OCI-LY7 (cell line): ENCODE results near the gene STIM2. TPM values are rescaled to one million over a fixed set of nuclear protein-coding genes. Genes with fewer than 3 reads are reported as not detected.

Source experiments
- BruUV-seq: library from RNA; stranded (reverse); fragments of 400-500 nt; replicated peaks from 2 replicates; lab custom pipeline; 2021; lab: Mats Ljungman, UMichigan
- CTCF ChIA-PET: fragments of 300-600 bp; sonication (Branson Sonifier 250); formaldehyde crosslinking; loops from one replicate; lab custom pipeline; 2022; ENCODE audit warnings: antibody characterized with exemption; ENCODE audit not compliant: unreplicated experiment; lab: Charles Lee
- POLR2A ChIA-PET: fragments of 300-600 bp; sonication (Branson Sonifier 250); formaldehyde crosslinking; loops from one replicate; lab custom pipeline; 2022; ENCODE audit warnings: antibody characterized with exemption; lab: Charles Lee
- DNase-seq: peaks from one replicate; pipeline ENCODE4 v3.0.0-alpha.2; 2015; ENCODE audit warnings: low spot score
- H2AFZ ChIP-seq: fragments of 200-600 bp; sonication (generic), shearing (Covaris generic); 2 replicates; pipeline ENCODE4 v1.6.1; 2014; ENCODE audit warnings: mild to moderate bottlenecking, antibody characterized with exemption, low read length, moderate library complexity
- H3K27ac ChIP-seq: fragments of 200-600 bp; sonication (generic); 2 replicates; pipeline ENCODE4 v1.5.1; 2014; ENCODE audit warnings: mixed run types, low read depth, mild to moderate bottlenecking, moderate library complexity, low read length, inconsistent platforms; ENCODE audit not compliant: poor library complexity, severe bottlenecking
- H3K36me3 ChIP-seq: fragments of 200-600 bp; sonication (generic); 2 replicates; pipeline ENCODE4 v1.6.1; 2014; ENCODE audit warnings: mild to moderate bottlenecking, antibody characterized with exemption, low read length, moderate library complexity, mixed read lengths; ENCODE audit not compliant: insufficient read depth
- H3K4me1 ChIP-seq: fragments of 200-600 bp; sonication (generic); 2 replicates; pipeline ENCODE4 v1.5.1; 2014; ENCODE audit warnings: mild to moderate bottlenecking, low read length; ENCODE audit not compliant: insufficient read depth, poor library complexity, severe bottlenecking
- H3K4me2 ChIP-seq: fragments of 200-600 bp; sonication (generic); 2 replicates; pipeline ENCODE4 v1.6.1; 2014; ENCODE audit warnings: mild to moderate bottlenecking, low read length
- H3K4me3 ChIP-seq: fragments of 200-600 bp; sonication (generic); 2 replicates; pipeline ENCODE4 v1.5.1; 2014; ENCODE audit warnings: mild to moderate bottlenecking, low read depth, low read length; ENCODE audit not compliant: poor library complexity, severe bottlenecking
- H3K79me2 ChIP-seq: fragments of 200-600 bp; sonication (generic); 2 replicates; pipeline ENCODE4 v1.6.1; 2016; ENCODE audit warnings: low read depth, mild to moderate bottlenecking, low read length, moderate library complexity, mixed read lengths; ENCODE audit not compliant: insufficient read depth
- H3K9me2 ChIP-seq: fragments of 200-600 bp; sonication (generic); 2 replicates; pipeline ENCODE4 v1.6.1; 2016; ENCODE audit warnings: mild to moderate bottlenecking, low read length, mixed read lengths; ENCODE audit not compliant: insufficient read depth
- H3K9me3 ChIP-seq: fragments of 200-600 bp; sonication (generic); 2 replicates; pipeline ENCODE4 v1.6.1; 2014; ENCODE audit warnings: mild to moderate bottlenecking, mixed run types, low read length, mixed read lengths
- H4K20me1 ChIP-seq: fragments of 200-600 bp; sonication (generic); 2 replicates; pipeline ENCODE4 v1.6.1; 2014; ENCODE audit warnings: mild to moderate bottlenecking, antibody characterized with exemption, low read length, moderate library complexity, mixed read lengths; ENCODE audit not compliant: insufficient read depth
- EZH2phosphoT487 ChIP-seq: fragments of 200-600 bp; sonication (generic); IDR thresholded peaks from 2 replicates; pipeline ENCODE4 v1.6.1; 2018; ENCODE audit warnings: low read depth, borderline replicate concordance, mild to moderate bottlenecking, mixed run types, antibody characterized with exemption, low read length, moderate library complexity, mixed read lengths
- intact Hi-C: fragments of 100-400 bp; cut with micrococcal nuclease; formaldehyde crosslinking; loops from one replicate; pipeline ENCODE4 v1.10.0; 2022; ENCODE audit not compliant: unreplicated experiment
- total RNA-seq, 2 experiments: library from RNA; depleted of rRNA in 1 of 2; stranded (reverse); fragments of >200 nt in 1 of 2; shearing (Covaris generic) in 1 of 2; gene quantifications; 2 replicates each; pipeline ENCODE4 v1.2.3, GENCODE V29; 2014 to 2022
- TF ChIP-seq, protein P1 (sequence below): fragments of 200-600 bp; sonication (generic); conservative IDR thresholded peaks from 2 replicates; pipeline ENCODE4 v1.5.1; 2014; ENCODE audit warnings: mild to moderate bottlenecking, antibody characterized with exemption, low read length, moderate library complexity, mixed read lengths

Gene STIM2
- total RNA-seq, 2 experiments from 2014 or later = 108 to 309 TPM

DNA sequence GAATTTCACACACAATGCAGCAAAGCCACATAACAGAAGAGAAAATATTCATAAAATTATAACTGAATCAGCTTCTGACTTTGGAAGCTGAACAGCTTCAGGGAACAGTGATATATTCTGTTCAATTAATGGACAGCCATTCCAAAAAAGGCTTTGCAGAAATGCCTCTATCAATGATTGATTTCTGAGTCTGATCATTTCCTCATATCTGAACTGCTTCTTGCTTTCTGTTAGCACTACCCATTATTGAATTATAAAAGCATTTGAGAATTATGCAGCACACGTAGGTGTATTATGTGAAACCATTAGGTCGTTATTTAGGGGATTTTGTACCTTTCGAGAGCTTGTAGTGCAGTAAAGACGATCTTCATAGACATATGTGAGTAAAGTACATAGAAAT is 159.6 kb downstream of the STIM2 start:
- POLR2A ChIA-PET = interaction anchor here (0.6 to 3.5 kb wide), 5 partner anchors 13 to 1354 kb away, joined by 3 to 13 read pairs (median 3); no protein-coding TSS in a partner anchor
- H3K27ac ChIP-seq = no peak overlapping the region
- H3K36me3 ChIP-seq = peaks cover 99% of the 10 kb centered on the region
- H3K9me3 ChIP-seq = peaks cover 10% of the 10 kb centered on the region; the same call in 1 of the 2 replicates
- H3K4me1 ChIP-seq = no peaks in the 10 kb centered on the region
- CTCF ChIA-PET = no interaction called here
- no peak overlapping the region for H2AFZ ChIP-seq
- intact Hi-C loops = no loop called here
- H3K79me2 ChIP-seq = peaks cover 11% of the 10 kb centered on the region; the same call in 1 of the 2 replicates
- no peaks in the 10 kb centered on the region for H4K20me1 ChIP-seq
- no peak for DNase-seq
- H3K4me3 ChIP-seq = no peak overlapping the region
- H3K9me2 ChIP-seq = no peaks in the 10 kb centered on the region
- no TSS peak for BruUV-seq
- TF ChIP-seq, protein P1, sequence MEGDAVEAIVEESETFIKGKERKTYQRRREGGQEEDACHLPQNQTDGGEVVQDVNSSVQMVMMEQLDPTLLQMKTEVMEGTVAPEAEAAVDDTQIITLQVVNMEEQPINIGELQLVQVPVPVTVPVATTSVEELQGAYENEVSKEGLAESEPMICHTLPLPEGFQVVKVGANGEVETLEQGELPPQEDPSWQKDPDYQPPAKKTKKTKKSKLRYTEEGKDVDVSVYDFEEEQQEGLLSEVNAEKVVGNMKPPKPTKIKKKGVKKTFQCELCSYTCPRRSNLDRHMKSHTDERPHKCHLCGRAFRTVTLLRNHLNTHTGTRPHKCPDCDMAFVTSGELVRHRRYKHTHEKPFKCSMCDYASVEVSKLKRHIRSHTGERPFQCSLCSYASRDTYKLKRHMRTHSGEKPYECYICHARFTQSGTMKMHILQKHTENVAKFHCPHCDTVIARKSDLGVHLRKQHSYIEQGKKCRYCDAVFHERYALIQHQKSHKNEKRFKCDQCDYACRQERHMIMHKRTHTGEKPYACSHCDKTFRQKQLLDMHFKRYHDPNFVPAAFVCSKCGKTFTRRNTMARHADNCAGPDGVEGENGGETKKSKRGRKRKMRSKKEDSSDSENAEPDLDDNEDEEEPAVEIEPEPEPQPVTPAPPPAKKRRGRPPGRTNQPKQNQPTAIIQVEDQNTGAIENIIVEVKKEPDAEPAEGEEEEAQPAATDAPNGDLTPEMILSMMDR = no peak
- TF ChIP-seq EZH2phosphoT487 = no peak
- no peak overlapping the region for H3K4me2 ChIP-seq

DNA sequence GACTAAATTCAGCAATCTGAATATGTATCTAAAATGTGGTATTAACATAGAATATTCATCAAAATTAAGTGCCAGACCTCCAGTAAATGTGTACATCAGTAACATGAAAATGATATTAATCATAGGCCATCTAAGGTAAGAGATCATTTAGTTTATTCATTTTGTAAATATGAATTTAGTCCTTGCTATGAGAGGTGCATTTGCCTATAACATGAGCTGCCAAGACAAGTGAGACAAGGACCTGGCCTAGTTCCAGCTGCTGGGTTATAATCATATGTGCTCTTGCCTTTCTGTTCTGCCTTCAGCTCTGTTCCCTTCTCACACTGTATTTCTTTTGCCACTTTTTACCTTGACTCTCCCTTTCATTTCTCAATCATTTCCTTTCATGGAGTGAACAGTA is 160.0 kb downstream of the STIM2 start:
- Histone ChIP-seq H3K9me2 (no peaks in the 10 kb centered on the region), H3K9me3 (peaks cover 6% of the 10 kb centered on the region; the same call in 1 of the 2 replicates), H3K27ac (no peak overlapping the region), H3K79me2 (peaks cover 7% of the 10 kb centered on the region; the same call in 1 of the 2 replicates), H3K4me3 (no peak overlapping the region), H3K4me2 (no peak overlapping the region), H2AFZ (no peak overlapping the region), H4K20me1 (no peaks in the 10 kb centered on the region), H3K36me3 (peaks cover 99% of the 10 kb centered on the region), H3K4me1 (no peaks in the 10 kb centered on the region)
- intact Hi-C loops = no loop called here
- POLR2A ChIA-PET = interaction anchor here (0.6 to 3.5 kb wide), 6 partner anchors 12 to 1354 kb away, joined by 3 to 13 read pairs (median 3); no protein-coding TSS in a partner anchor
- no peak for TF ChIP-seq EZH2phosphoT487
- TF ChIP-seq, protein P1 = no peak
- CTCF ChIA-PET = interaction anchor here (0.5 kb wide), 1 partner anchor 84 kb away, joined by 3 read pairs; no protein-coding TSS in a partner anchor
- BruUV-seq = no TSS peak
- no peak for DNase-seq

DNA sequence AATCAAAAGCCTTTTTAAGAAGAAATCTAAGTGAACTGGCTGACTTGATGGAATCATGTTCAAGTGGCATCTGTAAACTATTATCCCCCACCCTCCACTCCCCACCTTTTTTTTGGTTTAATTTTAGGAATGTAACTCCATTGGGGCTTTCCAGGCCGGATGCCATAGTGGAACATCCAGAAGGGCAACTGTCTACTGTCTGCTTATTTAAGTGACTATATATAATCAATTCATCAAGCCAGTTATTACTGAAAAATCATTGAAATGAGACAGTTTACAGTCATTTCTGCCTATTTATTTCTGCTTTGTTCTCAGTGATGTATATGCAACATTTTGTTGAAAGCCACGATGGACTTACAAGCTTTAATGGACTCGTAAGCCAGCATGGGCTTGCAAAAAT is 162.3 kb downstream of the STIM2 start:
- POLR2A ChIA-PET = interaction anchor here (0.6 to 1.2 kb wide), 4 partner anchors 31 to 562 kb away, joined by 3 to 5 read pairs (median 3); no protein-coding TSS in a partner anchor
- Histone ChIP-seq H3K9me2 (no peaks in the 10 kb centered on the region), H2AFZ (no peak overlapping the region), H3K4me1 (peaks cover 12% of the 10 kb centered on the region), H3K9me3 (no peaks in the 10 kb centered on the region), H3K79me2 (no peaks in the 10 kb centered on the region), H3K36me3 (peaks cover 79% of the 10 kb centered on the region), H3K4me3 (no peak overlapping the region), H4K20me1 (no peaks in the 10 kb centered on the region), H3K4me2 (no peak overlapping the region), H3K27ac (no peak overlapping the region)
- TF ChIP-seq EZH2phosphoT487 = no peak
- TF ChIP-seq, protein P1 = no peak
- intact Hi-C loops = no loop called here
- DNase-seq = no peak
- BruUV-seq = no TSS peak
- CTCF ChIA-PET = no interaction called here
